ENCODE measurements around the gene UGGT1.

Gene UGGT1

DNA sequence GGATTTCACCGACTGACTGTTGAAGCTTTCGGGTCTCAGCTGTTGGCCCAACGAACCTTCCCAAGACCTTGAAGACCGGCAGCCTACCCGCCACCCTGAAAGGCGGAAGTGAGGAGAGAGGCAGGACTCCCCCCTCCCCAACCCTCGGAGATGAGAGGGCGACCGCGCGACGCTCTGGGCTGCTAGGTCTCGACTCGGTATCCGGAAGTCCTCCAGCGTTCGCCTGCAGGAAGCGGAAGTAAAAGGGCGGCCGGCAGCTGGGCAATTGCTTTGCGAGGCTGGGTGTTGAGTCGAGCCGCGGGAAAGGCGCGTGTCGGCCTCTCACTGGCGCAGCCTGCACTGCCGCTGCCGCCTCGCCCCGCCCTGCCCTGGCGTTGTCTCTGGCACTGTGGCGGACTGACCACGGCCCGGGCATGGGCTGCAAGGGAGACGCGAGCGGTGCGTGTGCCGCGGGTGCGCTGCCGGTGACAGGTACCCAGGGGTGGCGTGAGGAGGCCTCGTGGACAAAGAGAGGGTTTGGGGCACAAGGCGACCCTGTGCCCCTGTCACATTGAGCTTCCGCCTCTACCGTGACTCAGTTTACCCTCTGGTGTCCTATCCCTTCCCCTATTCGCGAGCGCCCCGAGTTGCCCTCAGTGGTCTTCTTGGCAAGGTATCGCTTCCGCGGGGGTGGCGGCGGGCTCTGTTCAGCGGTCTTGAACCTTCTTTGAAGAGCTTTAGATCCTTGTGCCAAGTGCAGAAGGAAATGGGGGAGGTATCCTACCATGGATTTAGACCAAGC, at the start of gene UGGT1:
TSS of gene UGGT1 (plus strand) at position 256 of the 781 bp plus-strand sequence. CDS start at position 414, 158 bp downstream.
- DNase-seq (ENCODE audit: low read depth in 2 of 2): peak; percentile 89 to 90

GRCh38 chr2:128041561-128041960, 49.4 kb upstream of the UGGT1 start:
- no peak for DNase-seq (ENCODE audit: low read depth in 2 of 2)

DNA sequence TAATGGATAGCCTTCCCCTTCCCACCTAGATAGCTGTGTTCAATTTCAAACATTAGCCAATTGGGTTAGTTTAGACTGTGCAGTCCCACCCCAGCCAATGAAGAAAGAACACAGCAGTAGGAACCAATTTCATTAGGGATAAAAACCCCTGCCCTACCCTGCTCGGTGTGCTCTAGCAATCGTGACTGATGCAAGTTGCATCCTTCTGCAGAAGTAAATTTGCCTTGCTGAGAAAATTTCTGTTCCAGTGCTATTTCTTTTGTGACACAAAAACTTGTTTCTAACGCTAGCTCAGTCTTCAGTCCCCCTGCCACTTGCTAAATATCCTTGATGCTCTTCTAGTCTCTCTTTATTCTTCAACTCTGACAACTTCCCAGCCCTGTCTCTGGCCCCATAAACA, 48.0 kb upstream of the UGGT1 start:
- no peak for DNase-seq (ENCODE audit: low read depth in 2 of 2)

GRCh38 chr2:128053331-128053730, 37.7 kb upstream of the UGGT1 start:
- no peak for DNase-seq (ENCODE audit: low read depth in 2 of 2)

DNA sequence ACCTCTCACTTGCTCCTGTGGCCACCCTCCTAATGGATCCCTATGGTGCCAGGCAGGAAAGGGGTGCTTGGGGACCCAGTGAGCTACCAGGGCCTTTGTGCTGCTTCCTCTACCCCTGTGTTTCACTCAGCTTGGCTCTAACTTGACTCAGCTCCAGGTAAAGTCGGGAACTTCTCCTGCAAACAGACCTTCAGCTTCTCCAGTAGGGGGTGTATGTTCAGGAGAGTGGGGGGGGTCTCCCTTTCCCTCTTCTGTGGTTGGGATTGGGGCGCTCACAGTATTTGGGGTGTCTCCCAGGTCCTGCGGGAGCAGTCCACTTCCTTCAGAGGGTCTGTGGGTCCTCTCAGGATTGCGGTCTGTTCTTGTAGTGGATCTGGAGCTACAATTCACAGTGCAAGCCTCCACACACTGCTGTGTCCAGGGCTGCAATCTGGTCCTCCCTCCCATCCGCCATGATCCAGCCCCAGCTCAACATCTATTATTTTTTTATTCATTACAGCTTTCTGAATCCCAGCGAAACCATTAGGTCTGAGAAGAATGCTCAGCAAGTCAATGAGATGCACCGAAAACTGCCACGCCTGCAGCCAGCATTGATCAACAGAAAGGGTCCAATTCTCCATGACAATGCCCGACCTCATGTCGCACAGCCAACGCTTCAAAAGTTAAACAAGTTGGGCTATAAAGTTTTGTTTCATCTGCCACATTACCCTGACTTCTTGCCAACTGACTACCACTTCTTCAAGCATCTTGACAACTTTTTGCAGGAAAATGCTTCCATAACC, 36.7 kb upstream of the UGGT1 start:
- no peak for DNase-seq (ENCODE audit: low read depth in 2 of 2)

DNA sequence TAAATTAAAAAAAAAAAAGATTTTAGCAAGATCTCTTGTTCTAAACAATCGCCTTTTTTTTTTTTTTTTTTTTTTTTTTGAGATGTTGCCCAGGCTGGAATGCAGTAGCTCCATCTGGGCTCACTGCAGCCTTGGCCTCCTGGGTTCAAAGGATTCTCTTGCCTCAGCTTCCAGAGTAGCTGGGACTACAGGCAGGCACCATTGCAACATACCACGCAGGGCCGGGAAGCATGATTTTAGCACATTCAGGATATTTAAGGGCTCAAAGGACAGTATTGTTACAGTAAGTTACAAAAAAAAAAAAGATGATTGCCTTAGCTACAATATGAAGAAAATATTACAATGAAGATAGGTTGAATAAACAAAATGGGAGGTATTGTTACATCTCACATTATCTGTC, 33.7 kb upstream of the UGGT1 start:
- no peak for DNase-seq (ENCODE audit: low read depth in 2 of 2)

DNA sequence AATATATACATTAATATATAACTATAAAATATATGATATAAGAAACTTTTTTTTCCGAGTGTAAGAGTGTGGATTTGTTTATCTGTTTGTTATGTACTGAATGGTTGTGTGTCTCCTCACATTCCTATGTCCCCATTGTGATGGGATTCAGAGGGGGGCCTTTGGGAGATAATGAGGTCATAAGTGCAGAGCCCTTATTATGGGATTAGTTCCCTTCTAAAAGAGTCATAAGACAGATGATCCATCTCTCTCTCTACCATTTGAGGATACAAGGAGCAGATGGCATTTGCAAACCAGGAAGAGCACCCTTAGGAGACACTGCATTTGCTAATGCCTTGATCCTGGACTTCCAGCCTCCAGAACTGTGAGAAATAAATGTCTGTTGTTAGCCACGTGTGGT, 32.9 kb upstream of the UGGT1 start:
- no peak for DNase-seq (ENCODE audit: low read depth in 2 of 2)

DNA sequence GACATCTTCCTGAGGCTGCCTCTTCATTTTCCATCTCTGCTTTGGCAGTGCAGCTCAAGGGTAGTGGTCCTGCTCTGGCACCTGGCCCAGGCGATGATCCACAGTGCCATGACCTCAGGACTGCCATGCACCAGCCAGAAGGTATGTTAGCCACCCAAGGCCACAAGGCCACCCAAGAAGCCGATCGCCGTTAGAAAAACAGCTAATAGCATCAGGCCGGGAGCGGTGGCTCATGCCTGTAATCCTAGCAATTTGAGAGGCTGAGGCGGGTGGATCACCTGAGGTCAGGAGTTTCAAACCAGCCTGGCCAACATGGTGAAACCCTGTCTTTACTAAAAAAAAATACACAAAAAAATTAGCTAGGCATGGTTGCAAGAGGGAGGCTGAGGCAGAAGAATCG, 28.4 kb upstream of the UGGT1 start:
- DNase-seq (ENCODE audit: low read depth in 2 of 2): no peak

GRCh38 chr2:128064353-128064752, 26.6 kb upstream of the UGGT1 start:
- no peak for DNase-seq (ENCODE audit: low read depth in 2 of 2)

GRCh38 chr2:128069769-128070168, 21.2 kb upstream of the UGGT1 start:
- DNase-seq (ENCODE audit: low read depth in 2 of 2): no peak

DNA sequence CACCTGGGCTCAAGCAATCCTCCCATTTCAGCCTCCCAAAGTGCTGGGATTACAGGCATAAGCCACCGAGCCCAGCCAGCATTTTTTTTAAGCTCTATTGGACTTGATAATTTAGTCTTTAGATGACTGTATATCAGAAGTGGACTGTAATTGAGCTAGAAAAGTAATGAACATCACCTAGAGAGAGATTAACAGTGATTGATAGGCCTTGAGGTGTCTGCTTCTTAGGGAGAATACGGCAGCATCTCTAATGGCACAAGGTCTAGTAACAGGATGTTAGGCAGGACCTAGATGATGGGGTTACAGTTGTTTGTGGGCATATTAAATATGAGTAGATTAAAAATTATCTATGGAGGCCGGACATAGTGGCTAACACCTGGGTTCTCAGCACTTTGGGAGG, 17.7 kb upstream of the UGGT1 start:
- no peak for DNase-seq (ENCODE audit: low read depth in 2 of 2)

DNA sequence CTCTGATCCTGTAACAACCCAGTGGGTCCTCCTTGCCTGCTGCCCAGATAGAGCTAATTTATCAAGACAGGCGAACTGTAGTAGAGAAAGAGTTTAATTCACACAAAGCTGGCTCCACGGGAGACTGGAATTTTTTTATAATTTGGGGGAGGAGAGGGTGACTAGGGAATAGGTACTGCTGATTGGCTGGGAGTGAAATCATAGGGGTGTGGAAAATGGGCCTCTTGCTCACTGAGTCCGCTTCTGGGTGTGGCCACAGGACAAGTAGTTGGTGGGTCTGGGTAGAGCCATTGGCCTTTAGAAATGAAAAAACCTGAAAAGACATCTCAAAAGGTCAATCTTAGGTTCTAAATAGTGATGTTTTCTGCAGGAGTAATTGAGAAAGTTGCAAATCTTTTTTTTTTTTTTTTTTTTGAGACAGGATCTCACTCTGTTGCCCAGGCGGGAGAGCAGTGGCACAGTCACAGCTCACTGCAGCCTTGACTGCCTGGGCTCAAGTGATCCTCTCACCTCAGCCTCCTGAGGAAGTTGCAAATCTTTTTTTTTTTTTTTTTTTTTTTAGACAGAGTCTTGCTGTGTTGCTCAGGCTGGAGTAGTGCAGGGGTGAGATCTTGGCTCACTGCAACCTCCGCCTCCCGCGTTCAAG, 14.4 kb upstream of the UGGT1 start:
- DNase-seq (ENCODE audit: low read depth in 2 of 2): no peak

DNA sequence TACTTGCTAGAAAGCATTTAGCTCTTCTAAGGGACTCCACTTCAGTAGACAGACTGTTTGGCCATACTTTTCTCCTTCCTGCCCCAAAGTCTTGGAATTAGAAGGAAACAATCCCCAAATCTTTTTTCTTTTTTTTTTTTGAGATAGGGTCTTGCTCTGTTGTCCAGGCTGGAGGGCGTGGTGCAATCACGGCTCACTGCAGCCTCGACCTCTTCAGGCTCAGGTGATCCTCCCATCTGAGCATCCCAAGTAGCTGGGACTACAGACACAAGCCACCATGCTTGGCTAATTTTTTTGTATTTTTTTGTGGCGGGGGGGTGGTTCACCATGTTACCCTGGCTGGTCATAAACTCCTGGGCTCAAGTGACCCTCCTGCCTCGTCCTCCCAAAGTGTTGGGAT, 6.2 kb upstream of the UGGT1 start:
- no peak for DNase-seq (ENCODE audit: low read depth in 2 of 2)

DNA sequence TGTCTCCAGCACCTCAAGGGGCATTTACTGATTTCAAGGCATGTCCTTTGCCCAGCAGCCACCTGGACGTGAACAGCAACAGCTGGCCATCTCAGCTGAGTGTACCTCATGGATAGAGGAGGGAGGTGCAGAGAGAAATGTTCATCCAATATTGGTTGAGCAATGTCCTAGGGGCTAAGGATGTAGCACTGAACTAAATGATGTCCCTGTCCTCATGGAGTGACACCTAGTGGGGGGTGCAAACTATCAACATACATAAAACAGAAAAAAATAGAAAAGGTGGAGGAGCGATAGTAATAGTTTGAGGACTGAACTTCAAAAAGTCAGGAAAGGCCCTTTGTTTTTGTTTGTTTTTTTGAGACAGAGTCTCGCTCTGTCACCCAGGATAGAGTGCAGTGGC, 4.8 kb upstream of the UGGT1 start:
- DNase-seq (ENCODE audit: low read depth in 2 of 2): no peak

- DNase-seq (ENCODE audit: low read depth in 2 of 2): no peak
These were observed 440 bp upstream of the UGGT1 start for GRCh38 chr2:128090575-128090944.

- no peak for DNase-seq (ENCODE audit: low read depth in 2 of 2)
These were observed 703 bp downstream of the UGGT1 start for GRCh38 chr2:128091726-128092080.

DNA sequence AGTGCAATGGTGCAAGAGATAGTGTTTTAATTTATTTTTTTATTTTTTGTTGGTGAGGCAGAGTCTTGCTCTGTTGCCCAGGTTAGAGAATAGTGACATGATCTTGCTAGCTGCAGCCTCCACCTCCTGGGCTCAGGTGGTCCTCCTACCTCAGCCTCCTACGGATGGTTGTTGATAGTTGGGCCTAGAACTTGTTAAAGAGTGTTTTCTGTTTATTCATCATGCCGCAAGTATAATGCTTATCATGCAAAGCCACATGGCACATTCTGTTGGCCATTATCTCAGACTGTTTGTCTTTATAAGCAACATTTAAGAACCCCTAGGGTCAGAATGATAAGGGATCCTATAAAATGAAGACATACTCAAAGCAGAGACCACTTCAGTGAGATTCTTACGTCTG, 1.7 kb downstream of the UGGT1 start:
- DNase-seq (ENCODE audit: low read depth in 2 of 2): no peak

GRCh38 chr2:128093762-128094161, 2.8 kb downstream of the UGGT1 start:
- no peak for DNase-seq (ENCODE audit: low read depth in 2 of 2)

GRCh38 chr2:128095201-128095600, 4.2 kb downstream of the UGGT1 start:
- no peak for DNase-seq (ENCODE audit: low read depth in 2 of 2)

DNA sequence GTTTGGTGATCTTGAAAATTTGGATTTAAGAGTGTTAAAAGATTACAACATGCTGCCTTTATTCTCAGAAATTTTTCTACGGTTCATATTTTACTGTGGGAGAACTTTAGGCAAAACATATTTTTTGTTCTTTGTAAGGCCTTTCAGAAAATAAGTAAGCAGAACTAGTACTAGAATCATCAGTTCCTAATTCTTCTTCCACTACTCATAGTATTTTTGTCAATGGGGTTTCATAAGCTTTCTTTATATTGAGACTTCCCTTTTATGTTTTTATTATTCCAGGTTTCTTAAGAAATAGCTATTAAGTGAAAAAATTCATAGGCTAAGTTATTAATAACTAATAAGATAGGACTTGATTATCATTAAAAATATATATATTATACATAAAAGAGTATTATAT, 12.4 kb downstream of the UGGT1 start:
- DNase-seq (ENCODE audit: low read depth in 2 of 2): no peak

GRCh38 chr2:128105072-128105471, 14.1 kb downstream of the UGGT1 start:
- no peak for DNase-seq (ENCODE audit: low read depth in 2 of 2)

- DNase-seq (ENCODE audit: low read depth in 2 of 2): no peak
These were observed 17.2 kb downstream of the UGGT1 start for GRCh38 chr2:128108166-128108565.

GRCh38 chr2:128109243-128109642, 18.2 kb downstream of the UGGT1 start:
- DNase-seq (ENCODE audit: low read depth in 2 of 2): no peak
